Retinal pigment epithelial cell (primary cell): ENCODE measurements around the gene SSX2IP.

Experiments
- DNase-seq: peaks from one replicate; pipeline ENCODE4 v3.0.0-alpha.2; 2010; ENCODE audit warnings: low read depth
- H3K4me3 ChIP-seq: 2 replicates; pipeline ENCODE4 v1.5.1; 2011; ENCODE audit warnings: mild to moderate bottlenecking, low read length, control low read depth, moderate library complexity
- CTCF ChIP-seq: conservative IDR thresholded peaks from 2 replicates; pipeline ENCODE4 v1.5.1; 2011; ENCODE audit warnings: low read depth, low read length, control low read depth, inconsistent platforms

SSX2IP gene

GRCh38 chr1:84619383-84620102, 70.7 kb downstream of the SSX2IP start:
- H3K4me3 ChIP-seq, result no peak overlapping the region
- no peak for TF ChIP-seq CTCF
- no peak for DNase-seq

DNA sequence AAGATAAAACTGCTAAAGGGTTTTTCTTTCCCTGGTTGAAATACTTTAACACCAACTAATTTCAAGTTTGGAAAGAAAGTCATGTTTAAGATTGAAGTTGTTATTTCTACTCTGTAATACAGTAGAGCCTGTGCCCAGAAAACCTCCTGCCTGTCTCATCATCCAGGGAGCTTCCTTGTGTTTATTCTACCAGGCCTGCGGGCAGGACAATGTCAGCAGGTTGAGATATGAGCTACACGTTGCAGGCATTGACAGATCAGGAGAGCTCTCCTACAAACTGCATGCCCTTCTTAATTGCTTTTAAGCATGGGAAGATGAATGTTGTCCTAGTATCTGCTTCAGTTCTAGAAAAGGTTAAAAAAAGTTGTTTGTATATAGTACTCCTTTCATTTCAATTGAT, 72.9 kb downstream of the SSX2IP start:
- DNase-seq, result no peak
- H3K4me3 ChIP-seq, result no peak overlapping the region
- no peak for TF ChIP-seq CTCF

DNA sequence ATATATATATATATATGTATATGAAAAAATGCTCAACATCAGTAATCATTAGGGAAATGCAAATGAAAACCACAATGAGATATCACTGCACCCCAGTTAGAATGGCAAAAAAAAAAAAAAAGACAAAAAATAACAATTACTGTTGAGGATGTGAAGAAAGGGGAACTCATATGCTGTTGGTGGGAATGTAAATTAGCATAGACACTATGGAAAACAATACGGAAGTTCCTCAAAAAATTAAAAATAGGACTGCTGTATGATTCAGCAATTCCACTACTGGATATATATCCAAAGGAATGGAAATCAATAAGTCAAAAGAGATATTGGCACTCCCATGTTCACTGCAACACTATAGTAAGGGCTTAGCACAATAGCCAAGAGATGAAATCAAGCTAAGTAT, 74.5 kb downstream of the SSX2IP start:
- no peak for TF ChIP-seq CTCF
- H3K4me3 ChIP-seq, result no peak overlapping the region
- DNase-seq, result no peak

DNA sequence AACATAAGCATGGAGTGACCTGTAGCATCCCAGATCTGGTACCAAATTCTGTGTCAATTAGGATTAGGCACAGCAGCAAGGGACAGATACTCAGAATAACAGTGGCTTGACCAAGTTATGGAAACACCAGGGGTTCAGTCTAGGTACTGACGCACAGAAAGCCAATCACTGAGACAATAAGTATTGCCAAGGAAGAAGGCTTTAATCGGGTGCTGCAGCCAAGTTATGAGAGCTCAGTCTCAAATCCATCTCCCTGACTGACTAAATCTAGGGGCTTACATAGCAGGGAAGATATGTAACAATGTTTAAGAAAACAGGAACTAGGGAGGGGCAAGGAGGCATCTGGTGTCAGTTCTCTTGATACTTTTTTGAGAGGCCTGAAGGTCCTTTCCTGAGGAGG, 76.4 kb downstream of the SSX2IP start:
- TF ChIP-seq CTCF, result no peak
- no peak for DNase-seq
- H3K4me3 ChIP-seq, result no peak overlapping the region

DNA sequence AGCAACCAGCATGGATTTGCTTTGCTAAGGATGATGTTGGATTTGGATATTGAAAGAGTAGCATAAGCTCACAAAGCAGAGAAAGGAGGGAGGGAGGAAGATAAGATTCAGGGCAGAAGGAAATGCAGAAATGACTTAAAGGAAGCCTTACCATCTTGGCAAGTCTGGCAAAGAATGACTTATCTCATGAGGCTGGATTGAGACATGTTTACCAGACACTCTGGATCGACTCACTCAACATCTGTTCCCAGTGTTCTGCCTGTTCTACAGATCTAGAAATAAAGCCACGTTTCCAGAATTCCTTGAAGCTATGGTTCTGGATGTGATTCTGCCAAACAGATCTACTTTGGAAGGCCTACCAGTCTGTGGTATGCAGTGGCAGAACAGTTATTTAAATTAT, 77.2 kb downstream of the SSX2IP start:
- no peak overlapping the region for H3K4me3 ChIP-seq
- no peak for TF ChIP-seq CTCF
- no peak for DNase-seq

DNA sequence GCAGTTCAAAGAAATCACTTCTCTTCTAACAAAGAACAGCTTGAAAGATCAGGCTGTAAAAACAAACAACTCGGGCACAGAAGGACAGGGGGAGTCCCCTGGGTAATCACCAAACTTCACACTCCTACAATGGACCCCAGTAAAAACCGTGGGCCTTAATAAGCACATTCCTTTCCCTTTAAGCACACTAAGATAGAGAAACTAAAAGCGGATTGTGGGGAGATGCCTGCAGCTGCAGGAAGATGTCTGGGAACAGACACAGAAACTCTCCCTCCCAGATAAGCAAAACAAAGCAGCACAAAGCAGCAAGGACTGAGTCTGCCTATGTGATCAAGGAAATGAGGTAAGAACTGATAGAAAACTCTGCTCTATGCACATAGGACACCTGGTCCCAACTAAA, 78.5 kb downstream of the SSX2IP start:
- no peak for DNase-seq
- TF ChIP-seq CTCF, result no peak
- H3K4me3 ChIP-seq, result no peak overlapping the region

DNA sequence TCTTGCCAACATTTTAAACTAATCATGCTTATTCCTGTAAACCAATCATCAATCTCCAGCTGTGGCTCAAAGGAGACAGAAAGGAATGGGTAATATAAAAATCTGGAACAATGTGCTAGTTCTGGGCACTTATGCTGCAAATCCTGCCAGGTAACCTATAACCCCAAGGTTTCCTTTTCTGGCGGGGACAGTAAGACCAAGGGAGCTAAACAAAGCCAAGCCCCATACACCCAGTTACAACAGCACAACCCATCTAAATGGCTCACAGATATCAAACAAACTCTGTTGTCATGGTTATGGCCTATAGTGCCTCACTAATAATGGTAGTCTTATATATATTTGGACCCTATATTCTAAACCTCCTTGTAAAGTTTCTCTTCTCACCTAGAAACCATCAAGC, 79.2 kb downstream of the SSX2IP start:
- H3K4me3 ChIP-seq, result no peak overlapping the region
- DNase-seq, result no peak
- no peak for TF ChIP-seq CTCF
